Right lobe of liver (tissue), 6 donors: ENCODE measurements around the gene NDUFAF2. TPM values are rescaled to one million over a fixed set of nuclear protein-coding genes. Genes with fewer than 3 reads are reported as not detected.
A peak's percentile ranks its signal among the peaks of the same experiment; 100 is the strongest.

Source experiments
- ATAC-seq, 4 donors: fragments of 200-7000 bp; cut with Tn5 transposase; one replicate each; pipeline ENCODE4 v1.9.1; 2020; ENCODE audit warnings: mild to moderate bottlenecking in 4 of 4, moderate library complexity in 4 of 4
- DNase-seq, 3 donors: peaks; one replicate each; pipeline ENCODE4 v3.0.0-alpha.2; 2020
- H3K27ac ChIP-seq, 3 donors: fragments of 200-600 bp; one replicate each; pipeline ENCODE4 v1.8.0; 2022
- H3K27me3 ChIP-seq, 2 donors: fragments of 200-600 bp; one replicate each; pipeline ENCODE4 v1.8.0; 2022
- H3K36me3 ChIP-seq, 4 donors: fragments of 200-600 bp; sonication (generic) in 1 of 4; one replicate each; pipeline versions ENCODE4 v1.5.1 to v1.8.0; 2017 to 2022; ENCODE audit warnings: control low read depth in 1 of 4
- H3K4me1 ChIP-seq, 4 donors: fragments of 200-600 bp; sonication (generic) in 1 of 4; one replicate each; pipeline versions ENCODE4 v1.5.1 to v1.8.0; 2017 to 2022; ENCODE audit warnings: control low read depth in 1 of 4
- H3K4me3 ChIP-seq, 3 donors: fragments of 200-600 bp; one replicate each; pipeline ENCODE4 v1.8.0; 2022
- H3K9me3 ChIP-seq, 4 donors: fragments of 200-600 bp; sonication (generic) in 1 of 4; one replicate each; pipeline versions ENCODE4 v1.5.1 to v1.8.0; 2017 to 2022; ENCODE audit warnings: control low read depth in 1 of 4
- CTCF ChIP-seq, 4 donors: fragments of 200-600 bp in 3 of 4; fragments of 450-650 bp in 1 of 4; IDR thresholded peaks; one replicate each; pipeline versions ENCODE4 v1.5.1 to v1.8.0; 2016 to 2022; ENCODE audit warnings: antibody characterized with exemption in 4 of 4, mild to moderate bottlenecking in 2 of 4
- POLR2A ChIP-seq: fragments of 450-650 bp; IDR thresholded peaks from one replicate; pipeline ENCODE4 v1.6.1; 2017; ENCODE audit warnings: antibody characterized with exemption, mild to moderate bottlenecking
- WGBS: methylation state at CpG from one replicate; pipeline ENCODE4 v1.1.6; 2018; ENCODE audit warnings: low coverage, low lambda C conversion rate; ENCODE audit not compliant: insufficient coverage; ENCODE audit errors: missing lambda C conversion rate; 5-methylcytosine and 5-hydroxymethylcytosine counted together
- intact Hi-C, 2 donors: fragments of 100-400 bp; cut with DNase I; formaldehyde crosslinking; loops; one replicate each; pipeline versions ENCODE4 v1.11.2 to v1.14.1; 2022
- total RNA-seq, 6 experiments: library from RNA; depleted of rRNA in 2 of 6; stranded (reverse); fragments of >200 nt in 2 of 6; fragmentation: NEBNext Ultra II Directional in 3 of 6; extraction: Animal tissue kit (Norgen Biotek cat#: 25700) in 3 of 6; gene quantifications; one replicate each; pipeline versions ENCODE4 v1.1.0 to v1.2.4, GENCODE V29; 2016 to 2023
- donor health status: DM: no; HTN: yes; CAD: no.
- donor health status: DM: no; HTN: no; CAD: no.
- donor health status: DM: no; HTN: no; CAD: no.
- donor health status: DM: no; HTN: yes; CAD: no.
- donor health status: DM: no; HTN: yes; CAD: no.

The NDUFAF2 gene
- total RNA-seq, 6 experiments from 2014 or later, result 8.4 to 30.1 (median 11.8) TPM

DNA sequence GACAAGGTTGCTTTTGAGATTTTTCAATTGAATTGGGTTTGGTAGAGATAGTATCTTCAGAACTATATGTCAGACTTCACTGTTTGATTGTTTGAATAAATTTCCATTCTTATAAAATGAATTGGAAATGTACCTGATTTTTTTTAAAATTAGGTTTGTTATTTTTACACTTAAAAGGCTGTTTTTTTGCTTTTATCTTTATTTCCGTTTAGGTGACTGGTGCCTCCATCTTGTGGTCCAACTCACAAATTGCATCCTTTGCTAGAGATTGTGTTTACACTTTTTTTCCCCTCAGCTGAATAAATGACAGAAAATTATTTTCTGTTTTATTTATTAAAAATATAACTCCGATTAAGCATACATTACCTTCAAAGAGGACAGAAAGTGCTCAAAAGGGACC is 15.6 kb downstream of the NDUFAF2 start:
- Histone ChIP-seq H3K36me3 (no peaks in the 10 kb centered on the region), H3K4me1 (no peaks in the 10 kb centered on the region), H3K9me3 (no peaks in the 10 kb centered on the region), H3K27ac (no peak overlapping the region), H3K4me3 (no peak overlapping the region), H3K27me3 (no peaks in the 10 kb centered on the region)
- no peak for ATAC-seq
- 22% methylated on average over 2 of the region's 2 CpGs for WGBS
- TF ChIP-seq POLR2A (no peak), CTCF (IDR thresholded peaks at IDR 0.05) (peak; percentile 33 to 48 (median 43))
- no peak for DNase-seq
- intact Hi-C loops, result no loop called here

DNA sequence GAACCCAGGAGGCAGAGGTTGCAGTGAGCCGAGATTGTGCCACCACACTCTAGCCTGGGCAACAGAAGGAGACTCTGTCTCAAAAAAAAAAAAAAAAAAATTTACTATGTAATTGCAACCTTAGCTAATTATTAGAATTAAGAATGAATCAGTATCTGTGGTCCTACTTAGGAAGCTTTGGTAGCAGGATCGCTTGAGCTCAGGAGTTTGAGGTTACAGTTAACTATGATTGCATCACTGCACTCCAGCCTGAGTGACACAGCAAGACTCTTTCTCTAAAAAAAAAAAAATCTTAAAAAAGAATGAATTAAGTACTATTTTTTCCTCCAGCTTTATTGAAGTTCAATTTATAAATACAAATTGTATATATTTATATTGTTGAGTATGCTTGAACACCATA is 16.7 kb downstream of the NDUFAF2 start:
- H3K27me3 ChIP-seq, result no peaks in the 10 kb centered on the region
- TF ChIP-seq CTCF (IDR thresholded peaks at IDR 0.05), result no peak
- TF ChIP-seq POLR2A, result no peak
- no peak overlapping the region for H3K4me3 ChIP-seq
- peaks cover 0 to 4% (median 0%) of the 10 kb centered on the region in 4 donors for H3K9me3 ChIP-seq
- WGBS, result 81% methylated on average over 2 of the region's 2 CpGs
- no peak for DNase-seq
- H3K36me3 ChIP-seq, result no peaks in the 10 kb centered on the region
- intact Hi-C loops, result no loop called here
- no peaks in the 10 kb centered on the region for H3K4me1 ChIP-seq
- no peak overlapping the region for H3K27ac ChIP-seq
- no peak for ATAC-seq

GRCh38 chr5:60972231-60972630 is 27.2 kb downstream of the NDUFAF2 start:
- intact Hi-C loops, result no loop called here
- H3K9me3 ChIP-seq, result no peaks in the 10 kb centered on the region
- H3K27me3 ChIP-seq, result no peaks in the 10 kb centered on the region
- DNase-seq (no peak), ATAC-seq (no peak)
- H3K4me1 ChIP-seq, result no peaks in the 10 kb centered on the region
- no peaks in the 10 kb centered on the region for H3K36me3 ChIP-seq
- no peak overlapping the region for H3K27ac ChIP-seq
- TF ChIP-seq CTCF (IDR thresholded peaks at IDR 0.05) (no peak), POLR2A (no peak)
- WGBS, result 75% methylated on average over 1 of the region's 3 CpGs
- no peak overlapping the region for H3K4me3 ChIP-seq

- Histone ChIP-seq H3K4me3 (no peak overlapping the region), H3K9me3 (no peaks in the 10 kb centered on the region), H3K4me1 (no peaks in the 10 kb centered on the region), H3K36me3 (no peaks in the 10 kb centered on the region), H3K27ac (no peak overlapping the region), H3K27me3 (no peaks in the 10 kb centered on the region)
- ATAC-seq, result no peak
- DNase-seq, result no peak
- WGBS, result 90% methylated on average over 6 of the region's 9 CpGs
- TF ChIP-seq POLR2A (no peak), CTCF (IDR thresholded peaks at IDR 0.05) (no peak)
- intact Hi-C loops, result no loop called here
Observed at GRCh38 chr5:60977956-60978737, 33.1 kb downstream of the NDUFAF2 start.
